Measurements from ENCODE around the gene ETV2.

GRCh38 chr19:35636651-35637050, 4.9 kb upstream of the ETV2 start:
- no peak for TF ChIP-seq CTCF (IDR thresholded peaks at IDR 0.05)
- no peak for TF ChIP-seq POLR2A (IDR thresholded peaks at IDR 0.05)

Data from adrenal gland (tissue), 5 donors.